Activated CD4-positive, alpha-beta T cell treated with anti-CD3 and anti-CD28 coated beads, Interleukin-10, Interleukin-2, amounts not matched to agents 100 ng/mL and 50 ng/mL, durations not matched to agents 16 hours and 8 hours (primary cell): ENCODE measurements around the gene IFNA16.
"Not testable (repeated sequence)": the region's sequence is repeated elsewhere in the genome, so short reads cannot be mapped to it uniquely, and the experiment has no call there.

Source experiments
- DNase-seq: peaks from one replicate; pipeline ENCODE4 v3.0.0-alpha.2; 2020

IFNA16 gene

GRCh38 chr9:21217211-21217610 is at the start of gene IFNA16:
TSS of gene IFNA16 (minus strand) at chr9:21217311. CDS start at chr9:21217305, 6 bp downstream.
- DNase-seq = not testable (repeated sequence)

GRCh38 chr9:21265421-21266189 is 48.5 kb upstream of the IFNA16 start:
- DNase-seq = no peak

GRCh38 chr9:21255538-21256212 is 38.6 kb upstream of the IFNA16 start:
- DNase-seq = no peak

GRCh38 chr9:21252721-21253547 is 35.8 kb upstream of the IFNA16 start:
- peak; percentile 11 for DNase-seq

GRCh38 chr9:21251638-21252037 is 34.5 kb upstream of the IFNA16 start:
- no peak for DNase-seq

- no peak for DNase-seq
Observed at GRCh38 chr9:21251190-21251589, 34.1 kb upstream of the IFNA16 start.

GRCh38 chr9:21244836-21245235 is 27.7 kb upstream of the IFNA16 start:
- no peak for DNase-seq

GRCh38 chr9:21239911-21240310 is 22.8 kb upstream of the IFNA16 start, which contains the start of gene IFNA14:
TSS of gene IFNA14 (minus strand) at chr9:21240005. CDS start at chr9:21239935, 70 bp downstream.
- no peak for DNase-seq

- not testable (repeated sequence) for DNase-seq
Observed at GRCh38 chr9:21236360-21236714, 19.2 kb upstream of the IFNA16 start.

GRCh38 chr9:21235468-21236359 is 18.6 kb upstream of the IFNA16 start:
- peak; percentile 49 for DNase-seq

- DNase-seq = no peak
Observed at GRCh38 chr9:21234153-21234687, 17.1 kb upstream of the IFNA16 start.

- DNase-seq = no peak
Observed at GRCh38 chr9:21233258-21233657, 16.1 kb upstream of the IFNA16 start.

- DNase-seq = no peak
Observed at GRCh38 chr9:21228122-21228521, 11.0 kb upstream of the IFNA16 start, which contains the start of gene IFNA17. TSS of gene IFNA17 (minus strand) at chr9:21228222. CDS start at chr9:21228173, 49 bp downstream.

GRCh38 chr9:21213411-21214326 is 3.4 kb downstream of the IFNA16 start:
- DNase-seq = peak; percentile 16

- DNase-seq = not testable (repeated sequence)
Observed at GRCh38 chr9:21212160-21212559, 5.0 kb downstream of the IFNA16 start.

- DNase-seq = not testable (repeated sequence)
Observed at GRCh38 chr9:21210782-21211181, 6.3 kb downstream of the IFNA16 start.

- no peak for DNase-seq
Observed at GRCh38 chr9:21210311-21210710, 6.8 kb downstream of the IFNA16 start.

- DNase-seq = not testable (repeated sequence)
Observed at GRCh38 chr9:21207043-21207442, 10.1 kb downstream of the IFNA16 start, which contains the start of gene IFNA10. TSS of gene IFNA10 (minus strand) at chr9:21207143. CDS start at chr9:21207097, 46 bp downstream.

GRCh38 chr9:21205204-21205603 is 11.9 kb downstream of the IFNA16 start:
- peak; percentile 34 for DNase-seq

- DNase-seq = not testable (repeated sequence)
Observed at GRCh38 chr9:21202105-21202504, 15.0 kb downstream of the IFNA16 start, which contains the start of gene IFNA7. TSS of gene IFNA7 (minus strand) at chr9:21202205. CDS start at chr9:21202165, 40 bp downstream.
